ENCODE results near the gene HAVCR1. TPM values are rescaled to one million over a fixed set of nuclear protein-coding genes. Genes with fewer than 3 reads are reported as not detected.

The HAVCR1 gene
- under 1 TPM in 1 of 2 donors, not detected in 1; 0.34 TPM for total RNA-seq

DNA sequence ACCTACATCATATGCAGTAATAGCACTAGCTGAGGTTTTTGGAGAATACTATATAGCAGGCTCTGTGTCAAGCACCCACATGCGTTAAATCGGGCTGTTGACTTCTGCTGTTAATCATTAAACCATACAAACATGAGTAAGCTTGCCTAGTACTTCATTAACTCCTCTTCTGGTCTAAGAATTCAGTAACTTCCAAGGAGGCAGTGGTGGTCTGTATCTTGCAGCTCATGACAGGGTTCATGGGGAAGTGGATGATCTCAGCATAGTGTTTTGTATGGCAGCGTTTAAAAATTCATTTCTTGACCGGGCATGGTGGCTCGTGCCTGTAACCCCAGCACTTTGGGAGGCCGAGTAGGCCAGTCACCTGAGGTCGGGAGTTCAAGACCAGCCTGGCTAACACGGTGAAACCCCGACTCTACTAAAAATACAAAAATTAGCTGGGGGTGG lies at the start of gene HAVCR1:
Gene HAVCR1, minus strand, starts transcription at position 24 of the 447 bp plus-strand sequence. CDS start 1,173 bp downstream, outside the sequence.

Other genes starting within 250 kb of the HAVCR1 start
- gene PPP1R2B, start 208.8 kb downstream of the HAVCR1 start, total RNA-seq = under 1 TPM; under 0.01 TPM
- gene TIMD4, start 95.9 kb downstream of the HAVCR1 start, total RNA-seq = not detected
- under 1 TPM; under 0.01 to 0.69 TPM for gene HAVCR2, start 49.9 kb upstream of the HAVCR1 start, total RNA-seq
- gene MED7, start 83.7 kb upstream of the HAVCR1 start, total RNA-seq = 1 to 10 TPM; 7.9 to 10.0 TPM
- not detected for gene GARIN3, start 107.1 kb upstream of the HAVCR1 start, total RNA-seq
- 1 to 10 TPM; 1.3 to 1.4 TPM for gene ITK, start 121.7 kb upstream of the HAVCR1 start, total RNA-seq
- 10 to 100 TPM; 10.3 to 11.7 TPM for gene CYFIP2, start 207.0 kb upstream of the HAVCR1 start, total RNA-seq